Stimulated activated naive CD4-positive, alpha-beta T cell treated with Interleukin-2 at 50 U/mL for 16 hours (primary cell): Measurements from ENCODE around the gene FIS1.

Experiments
- DNase-seq: peaks from one replicate; lab custom pipeline; 2025; lab: John Stamatoyannopoulos, UW

The FIS1 gene

DNA sequence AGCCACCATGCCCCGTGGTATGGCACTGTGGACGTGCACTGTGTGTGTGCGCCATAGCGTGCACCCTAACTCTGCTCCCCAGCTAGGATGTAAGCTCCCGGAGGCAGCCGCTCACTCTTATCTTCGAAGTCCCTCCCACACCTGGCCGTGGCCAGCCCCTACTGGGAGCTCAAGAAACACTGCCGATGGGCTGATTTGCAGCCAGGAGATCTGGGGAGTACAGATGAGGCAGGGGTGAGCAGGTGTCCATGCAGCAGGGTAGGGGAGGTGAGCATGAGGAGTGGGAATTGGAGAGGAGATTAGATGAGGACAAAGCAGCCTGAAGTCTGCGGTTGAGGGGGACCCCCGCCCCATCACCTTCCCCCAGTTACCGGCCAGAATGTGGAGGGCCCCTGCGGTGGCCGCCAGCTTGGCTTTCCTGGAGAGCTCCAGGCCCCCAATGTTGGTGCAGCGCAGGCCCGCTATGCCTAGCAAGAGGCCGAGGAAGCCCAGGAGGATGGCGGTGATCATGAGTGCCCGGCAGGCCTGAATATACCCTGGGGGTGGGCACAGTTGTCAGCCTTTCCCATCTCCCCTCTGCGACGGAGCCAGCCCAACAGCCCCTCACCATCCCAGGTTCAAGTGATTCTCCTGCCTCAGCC lies 10.9 kb downstream of the FIS1 start:
- no peak for DNase-seq

DNA sequence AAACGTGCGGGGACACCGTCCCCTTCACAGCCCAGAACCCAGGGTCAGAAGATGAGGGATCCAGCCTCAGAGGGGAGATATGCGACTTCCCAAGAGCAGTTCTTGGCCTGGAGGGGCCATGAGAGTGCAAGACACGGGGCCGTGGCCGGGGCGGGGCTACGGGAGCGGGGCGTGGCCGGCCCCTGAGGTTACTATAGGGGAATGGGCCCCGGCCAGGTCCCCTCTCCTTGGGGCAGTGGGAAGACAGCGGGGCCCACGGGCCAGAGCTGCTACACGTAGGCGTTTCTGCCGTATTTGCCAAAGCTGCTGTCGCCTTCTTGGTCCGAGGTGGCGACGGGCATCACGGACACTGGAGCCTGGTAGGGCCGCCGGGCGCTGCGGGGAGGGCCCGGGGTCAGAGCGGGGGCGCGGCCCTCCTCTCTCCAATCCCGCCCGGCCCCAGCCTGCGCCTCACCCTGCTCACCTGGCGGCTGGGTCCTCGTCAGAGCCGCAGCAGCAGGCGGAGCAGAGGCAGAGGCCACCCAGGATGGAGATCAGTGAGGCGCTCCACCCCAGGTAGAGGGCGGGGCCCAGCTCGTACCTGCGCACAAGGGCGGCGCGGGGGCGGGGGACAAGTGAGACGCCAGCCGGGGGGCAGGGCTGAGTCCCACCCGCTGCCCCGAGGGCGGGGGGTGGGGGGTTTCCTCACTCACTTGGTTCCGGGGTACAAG lies 12.6 kb downstream of the FIS1 start:
- DNase-seq = no peak

DNA sequence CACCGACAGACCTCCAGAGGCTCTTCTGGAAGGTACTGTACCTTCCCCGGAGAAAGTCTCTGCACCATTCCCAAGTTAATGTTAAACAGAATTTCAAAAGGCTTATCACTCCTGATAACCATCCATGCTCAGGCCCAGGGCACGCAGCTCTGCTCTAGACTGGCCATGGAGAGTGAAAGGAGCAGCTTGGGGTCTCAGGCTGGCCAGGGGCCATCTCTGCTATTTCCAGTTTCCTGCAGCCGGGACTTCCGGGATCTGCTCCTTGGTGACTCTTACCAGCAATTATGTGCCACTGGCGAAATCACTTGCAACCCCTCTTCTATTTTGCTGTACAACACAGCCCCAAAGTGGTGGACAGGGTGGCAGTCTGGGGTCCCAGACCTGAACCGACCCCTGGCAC lies 13.2 kb downstream of the FIS1 start:
- DNase-seq = no peak

DNA sequence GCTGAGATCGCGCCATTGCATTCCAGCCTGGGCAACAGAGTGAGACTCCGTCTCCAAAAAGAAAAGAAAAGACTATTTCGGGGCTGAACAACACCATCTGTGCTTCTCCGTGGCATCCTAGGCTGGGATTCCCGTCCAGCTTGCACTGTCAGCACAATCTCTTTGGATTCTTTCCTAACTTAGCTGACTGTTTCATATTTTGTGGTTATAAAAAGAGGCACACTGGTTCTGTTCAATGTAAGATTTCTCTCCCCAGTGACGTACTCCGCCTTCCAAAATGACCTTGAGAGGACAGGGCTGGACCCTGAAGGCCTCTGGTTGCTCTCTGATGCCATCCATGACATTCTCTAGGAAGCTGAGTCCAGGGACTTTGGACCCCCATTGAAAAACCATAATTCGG lies 18.2 kb downstream of the FIS1 start:
- no peak for DNase-seq

DNA sequence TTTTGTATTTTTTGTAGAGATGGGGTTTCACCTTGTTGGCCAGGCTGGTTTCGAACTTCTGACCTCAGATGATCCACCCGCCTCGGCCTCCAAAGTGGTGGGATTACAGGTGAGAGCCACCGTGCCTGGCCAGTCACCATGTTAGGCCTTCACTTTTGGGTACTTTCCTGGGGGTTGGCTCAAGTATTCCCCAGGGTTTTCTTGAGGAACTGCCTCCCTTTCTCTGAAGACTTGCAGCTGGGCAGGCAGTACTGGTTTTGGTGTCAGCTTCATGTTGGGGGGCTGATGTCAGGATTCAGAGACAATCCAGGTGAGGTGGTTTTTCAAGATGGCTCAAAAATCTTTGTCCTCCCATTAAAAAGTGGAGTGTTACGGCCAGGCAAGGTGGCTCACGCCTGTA lies 19.2 kb downstream of the FIS1 start:
- no peak for DNase-seq

DNA sequence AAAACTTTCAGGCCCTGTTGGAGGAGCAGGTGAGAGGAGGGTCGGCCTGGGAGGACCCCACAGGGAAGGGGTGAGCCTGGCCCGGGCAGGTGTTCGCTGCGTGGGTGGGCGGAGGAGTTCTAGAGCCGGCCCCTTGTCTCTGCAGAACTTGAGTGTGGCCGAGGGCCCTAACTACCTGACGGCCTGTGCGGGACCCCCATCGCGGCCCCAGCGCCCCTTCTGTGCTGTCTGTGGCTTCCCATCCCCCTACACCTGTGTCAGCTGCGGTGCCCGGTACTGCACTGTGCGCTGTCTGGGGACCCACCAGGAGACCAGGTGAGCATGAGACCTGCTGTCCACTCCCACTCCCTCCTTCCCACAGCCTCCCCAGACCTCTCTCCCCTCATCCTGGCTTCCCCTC lies 21.4 kb downstream of the FIS1 start:
- DNase-seq = no peak

DNA sequence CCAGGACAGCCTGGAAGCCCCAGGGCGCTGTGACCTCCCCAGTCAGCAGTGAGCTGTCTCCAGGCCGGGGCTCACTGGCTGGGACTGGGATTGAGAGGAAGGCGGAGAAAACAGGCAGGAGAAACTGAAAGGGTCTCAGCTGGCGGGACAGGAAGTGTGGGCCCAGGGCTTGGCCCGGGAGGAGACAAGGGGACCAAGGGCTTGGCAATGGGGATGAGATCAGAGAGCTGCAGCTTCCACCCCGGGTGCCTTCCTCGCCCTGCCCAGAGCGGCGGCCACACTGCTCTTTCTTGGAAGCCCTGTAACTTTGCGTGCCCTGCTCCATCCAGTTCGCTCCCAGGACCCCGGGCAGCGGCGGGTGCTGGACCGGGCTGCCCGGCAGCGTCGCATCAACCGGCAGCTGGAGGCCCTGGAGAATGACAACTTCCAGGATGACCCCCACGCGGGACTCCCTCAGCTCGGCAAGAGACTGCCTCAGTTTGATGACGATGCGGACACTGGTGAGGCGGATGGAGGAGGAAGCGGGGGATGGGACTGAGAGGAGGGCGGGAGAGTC lies 22.5 kb downstream of the FIS1 start:
- DNase-seq = no peak

DNA sequence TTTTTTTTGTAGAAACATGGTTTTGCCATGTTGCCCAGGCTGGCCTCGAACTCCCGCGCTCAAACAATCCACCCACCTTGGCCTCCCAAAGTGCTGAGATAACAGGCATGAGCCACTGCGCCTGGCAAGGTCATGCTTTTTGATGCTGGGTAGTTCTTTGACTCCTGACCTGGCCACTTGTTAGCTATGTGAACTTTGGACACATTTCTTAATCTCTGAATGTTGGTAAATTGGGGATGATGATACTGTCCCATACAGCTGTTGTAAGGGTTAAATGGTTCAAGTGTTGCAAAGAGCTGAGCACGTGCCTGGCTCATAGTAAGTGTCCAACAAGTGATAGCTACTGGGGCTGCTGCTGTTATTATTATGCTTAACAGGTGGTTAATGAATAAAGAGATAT lies 24.6 kb downstream of the FIS1 start:
- no peak for DNase-seq

DNA sequence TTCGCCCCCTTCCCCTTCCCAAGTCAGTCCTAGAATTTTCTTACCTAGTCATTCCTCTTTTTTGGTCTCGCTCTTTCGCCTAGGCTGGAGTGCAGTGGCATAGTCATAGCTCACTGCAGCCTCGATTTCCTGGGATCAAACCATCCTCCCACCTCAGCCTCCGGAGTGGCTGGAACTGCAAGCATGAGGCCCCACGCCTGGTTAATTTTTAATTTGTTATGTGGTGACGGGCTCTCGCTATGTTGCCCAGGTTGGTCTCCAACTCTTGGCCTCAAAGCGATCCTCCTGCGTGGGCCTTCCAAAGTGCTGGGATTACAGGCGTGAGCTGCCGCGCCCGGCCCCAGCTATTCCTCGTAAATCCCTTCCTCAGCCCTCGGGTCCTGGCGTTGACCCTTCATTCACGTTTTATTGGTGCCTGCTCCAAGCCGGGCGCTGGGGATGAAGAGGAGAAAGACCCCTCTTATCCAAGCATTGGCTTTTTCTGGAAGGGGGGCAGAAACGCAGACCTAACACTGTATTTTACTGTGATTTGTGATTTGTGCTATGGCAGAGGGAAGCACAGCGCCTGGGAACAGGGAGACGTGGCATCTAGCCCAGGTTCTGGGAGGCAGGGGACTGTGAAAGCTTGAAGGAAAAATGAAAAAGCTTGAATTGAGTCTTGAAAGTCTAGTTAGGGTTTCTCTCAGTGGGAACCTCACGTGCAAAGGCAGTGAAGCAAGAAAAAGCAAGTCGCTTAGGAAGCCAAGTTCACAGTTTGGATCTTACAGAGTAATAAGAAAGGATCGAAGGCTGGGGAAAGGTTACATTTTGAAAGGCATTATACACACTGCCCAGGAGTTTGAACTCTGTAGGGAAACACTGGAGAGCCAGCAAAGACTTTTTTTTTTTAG lies 26.4 kb downstream of the FIS1 start:
- no peak for DNase-seq

DNA sequence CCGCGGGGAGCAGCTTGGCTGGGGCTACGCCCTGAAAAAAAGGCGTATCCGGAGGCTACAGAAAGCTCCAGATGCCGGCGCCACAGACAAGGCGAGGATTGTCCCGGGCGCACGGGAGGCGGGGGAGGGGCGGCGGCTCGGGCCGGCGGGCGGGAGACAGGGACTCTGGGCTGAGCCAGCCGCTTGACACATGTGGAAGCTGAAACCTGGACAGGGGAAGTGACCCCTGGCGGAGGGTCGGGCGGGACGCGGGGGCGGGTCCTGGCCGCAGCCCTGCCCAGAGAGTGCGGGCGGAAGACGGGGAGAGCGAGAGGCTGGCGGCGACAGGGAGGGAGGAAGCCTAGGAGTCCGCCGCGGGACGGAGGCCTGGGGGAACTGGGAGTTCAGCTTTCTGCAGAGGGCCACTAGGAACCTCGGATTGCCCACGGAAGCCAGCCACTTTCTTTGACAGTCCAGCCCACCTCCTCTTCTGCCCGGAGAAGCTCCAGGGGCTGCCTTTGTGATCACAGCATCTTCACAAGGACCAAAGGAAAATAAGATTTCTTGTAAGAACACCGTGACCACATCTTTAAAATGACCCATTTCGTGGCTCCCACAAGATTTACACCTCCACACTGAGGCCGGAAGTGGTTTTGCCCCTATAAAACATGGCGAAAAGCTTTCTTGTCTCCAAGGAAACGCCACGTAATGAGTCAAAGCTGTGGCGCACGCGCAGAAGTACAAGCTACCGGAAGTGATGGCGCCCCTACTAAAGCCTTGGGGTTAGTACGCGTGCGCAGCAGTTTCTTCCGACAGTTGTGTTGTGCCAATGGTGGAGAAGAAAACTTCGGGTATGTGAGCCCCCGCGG lies 27.3 kb downstream of the FIS1 start, which contains the start of the genes PLOD3 and ZNHIT1:
Gene PLOD3 (minus strand): TSS at position 194 of the 848 bp plus-strand sequence. CDS start 307 bp downstream, outside the sequence.
Gene ZNHIT1 (plus strand): TSS at position 778 of the 848 bp plus-strand sequence. CDS start 31 bp downstream, at position 809.
- peak; percentile 94 for DNase-seq

DNA sequence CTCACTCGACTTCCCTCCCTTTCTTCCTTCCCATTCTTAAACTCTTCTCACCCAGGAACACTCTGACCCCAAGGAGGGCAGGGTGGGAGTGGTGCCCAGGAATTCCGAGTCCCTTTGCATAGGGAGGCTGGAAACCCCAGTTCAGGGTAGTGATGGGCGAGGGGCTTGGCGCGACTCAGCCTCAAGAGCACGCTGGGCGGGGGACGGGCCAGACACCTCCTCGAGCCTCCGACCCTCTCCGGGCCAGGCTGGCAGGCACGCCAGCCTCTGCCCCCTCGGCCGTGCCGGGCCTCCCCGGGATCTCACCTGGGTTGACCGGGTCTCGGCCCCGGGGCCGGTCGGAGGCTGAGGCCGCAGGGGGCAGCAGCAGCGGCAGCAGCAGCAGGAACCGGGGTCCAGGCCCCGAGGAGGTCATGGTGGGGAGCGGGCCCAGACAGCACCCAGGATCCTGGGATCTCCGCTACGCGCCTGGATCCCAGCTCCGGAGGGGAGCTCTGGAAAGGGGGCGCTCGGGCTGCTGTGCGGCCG lies 28.0 kb downstream of the FIS1 start:
- DNase-seq = no peak

DNA sequence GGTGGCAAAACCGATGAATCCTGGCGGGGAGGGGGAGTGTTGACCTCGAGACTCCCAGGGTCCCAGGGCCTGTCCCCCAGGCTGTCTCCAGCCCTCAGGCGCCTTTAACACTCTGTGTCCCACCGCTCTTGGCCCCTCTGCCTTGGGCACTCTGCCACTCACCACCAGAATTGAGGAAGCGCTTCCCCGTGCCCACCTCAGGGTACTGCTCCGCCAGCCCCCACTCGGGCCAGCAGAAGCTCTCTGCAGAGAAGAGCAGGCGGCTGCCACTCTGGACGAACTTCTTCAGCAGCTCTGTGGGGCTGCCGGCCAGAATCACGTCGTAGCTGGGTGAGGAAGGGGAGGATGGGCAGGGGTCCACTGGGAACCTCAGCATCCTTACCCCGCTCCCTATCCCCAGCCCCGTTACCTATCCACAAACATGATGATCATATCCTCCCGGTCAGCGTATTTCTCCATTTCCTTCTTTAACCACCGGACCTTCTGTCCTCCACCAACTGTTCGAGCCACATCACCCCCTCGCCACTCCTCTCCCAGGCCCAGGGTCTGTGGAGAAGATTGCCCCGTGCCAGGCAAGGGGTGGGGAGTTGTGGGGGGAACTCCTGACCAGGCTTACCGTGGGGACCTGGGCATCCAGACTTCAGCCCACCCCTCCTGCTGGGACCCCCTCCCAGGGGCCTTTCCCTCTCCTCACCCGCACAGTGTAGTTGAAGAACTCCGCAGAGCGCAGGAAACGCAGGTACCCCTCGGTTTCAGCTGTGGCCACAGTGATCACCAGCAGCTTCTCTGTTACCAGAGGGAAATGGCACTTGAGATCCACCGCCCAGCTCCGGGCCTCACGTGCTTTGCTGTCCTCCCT lies 28.7 kb downstream of the FIS1 start:
- DNase-seq = no peak

DNA sequence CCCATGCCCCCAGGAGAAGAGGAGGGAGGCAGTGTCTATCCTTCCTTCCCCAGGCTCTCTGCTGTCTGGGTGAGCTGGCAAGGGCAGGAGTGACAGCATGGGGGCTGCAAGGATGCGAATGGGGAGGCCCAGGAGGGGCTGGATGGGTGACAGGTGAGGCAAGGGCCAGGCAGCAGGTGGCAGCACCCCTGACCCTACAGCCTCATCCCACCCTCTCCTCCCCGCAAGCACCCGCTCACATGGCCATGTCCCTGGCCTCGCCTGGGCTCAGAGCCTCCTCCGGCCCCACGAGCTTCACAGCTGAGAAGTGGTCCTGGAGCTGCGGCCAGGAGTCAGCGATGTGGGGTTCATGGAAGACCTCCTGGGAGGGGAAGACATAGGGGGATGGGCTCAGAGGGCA lies 32.9 kb downstream of the FIS1 start:
- no peak for DNase-seq

DNA sequence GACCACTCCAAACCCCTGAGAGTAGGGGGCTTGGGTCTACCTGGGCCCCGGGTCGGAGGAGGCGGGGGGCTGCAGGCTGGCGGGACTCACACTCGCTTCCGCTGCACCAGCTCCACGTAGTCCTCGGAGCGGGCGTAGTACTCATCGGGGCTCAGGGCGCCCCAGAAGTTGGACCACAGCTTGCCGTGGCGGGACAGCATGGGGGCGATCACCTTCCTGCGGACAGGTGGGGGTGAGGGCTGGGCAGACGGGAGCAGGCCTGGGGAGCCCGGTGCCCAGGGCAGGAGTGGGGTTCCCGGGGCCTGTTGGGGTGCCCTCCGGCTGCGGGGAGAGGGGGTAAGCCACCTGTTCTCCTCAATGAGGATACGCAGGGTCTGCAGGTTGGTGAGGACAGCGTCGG lies 33.4 kb downstream of the FIS1 start:
- DNase-seq = no peak

DNA sequence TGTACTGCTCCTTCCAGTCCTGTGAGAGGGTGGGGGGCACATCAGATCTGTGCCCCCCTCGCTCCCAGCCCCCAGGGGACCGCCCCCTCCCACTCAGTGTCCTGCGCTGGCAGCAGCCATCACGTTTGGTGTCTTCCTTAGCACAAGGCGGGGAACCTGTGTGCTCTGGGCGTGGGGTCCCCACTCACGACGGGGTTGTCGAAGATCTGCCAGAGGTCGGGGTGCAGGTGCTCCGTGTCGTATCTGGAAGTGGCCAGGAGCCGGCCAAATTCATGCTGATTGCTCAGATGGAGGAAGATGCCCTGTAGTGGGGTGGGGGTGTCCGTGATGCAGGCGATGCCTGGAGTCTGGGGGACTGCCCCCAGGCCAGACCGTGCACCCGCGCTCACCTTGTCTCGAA lies 34.7 kb downstream of the FIS1 start:
- no peak for DNase-seq

DNA sequence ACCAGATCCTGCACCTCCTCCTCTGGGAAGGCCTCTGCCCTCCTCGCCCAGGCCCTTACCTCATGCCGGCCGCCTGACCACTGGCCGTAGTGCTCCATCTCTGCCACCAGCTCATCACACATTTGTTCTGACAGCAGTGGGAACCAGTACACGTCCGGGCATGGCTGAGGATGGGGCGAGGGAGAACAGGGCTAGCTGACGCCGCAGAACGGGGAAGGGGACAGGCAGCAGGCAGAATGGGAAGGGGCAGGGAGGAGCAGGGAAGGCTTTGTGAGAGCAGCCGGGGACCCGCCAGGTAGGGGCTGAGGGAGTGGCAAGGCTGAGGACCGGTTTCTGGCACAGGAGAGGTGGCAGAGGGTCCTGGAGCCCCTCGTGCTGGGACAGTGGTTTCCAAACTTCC lies 36.1 kb downstream of the FIS1 start:
- DNase-seq = no peak

DNA sequence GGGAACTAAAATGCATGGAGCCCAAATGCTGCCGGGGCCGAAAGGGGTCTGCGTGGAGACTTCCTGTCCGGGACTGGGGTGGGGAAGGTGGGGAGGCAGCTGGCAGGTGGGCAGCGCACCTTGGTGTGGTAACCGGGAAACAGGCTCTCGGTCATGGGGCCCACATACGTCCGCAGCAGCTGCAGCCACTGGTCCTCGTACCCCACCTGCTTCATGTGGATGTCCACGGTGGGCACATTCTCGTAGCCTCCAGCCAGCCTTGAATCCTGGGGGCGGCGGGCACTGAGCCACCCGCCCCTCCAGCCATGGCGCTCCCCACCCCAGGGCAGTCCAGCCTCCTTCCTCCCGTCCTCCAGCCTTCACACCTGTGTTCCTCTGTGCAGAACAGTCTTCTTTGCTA lies 37.4 kb downstream of the FIS1 start:
- DNase-seq = no peak

DNA sequence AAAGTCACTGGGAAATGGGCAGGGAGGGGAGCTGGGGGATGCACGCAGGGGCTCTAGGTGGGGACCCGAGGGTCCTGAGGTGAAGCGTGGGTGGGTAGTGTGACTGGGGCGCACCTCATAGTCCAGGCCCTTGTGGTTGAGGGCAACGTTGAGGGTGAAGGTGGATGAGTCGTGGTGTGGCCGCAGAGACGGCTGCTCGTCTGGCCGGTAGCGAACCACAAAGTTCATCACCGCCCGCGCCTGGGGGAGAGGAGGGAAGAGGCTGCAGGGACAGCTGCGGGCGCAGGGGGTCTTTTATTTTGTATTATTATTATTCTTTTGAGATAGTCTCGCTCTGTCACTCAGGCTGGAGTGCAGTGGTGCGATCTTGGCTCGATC lies 38.2 kb downstream of the FIS1 start:
- no peak for DNase-seq

DNA sequence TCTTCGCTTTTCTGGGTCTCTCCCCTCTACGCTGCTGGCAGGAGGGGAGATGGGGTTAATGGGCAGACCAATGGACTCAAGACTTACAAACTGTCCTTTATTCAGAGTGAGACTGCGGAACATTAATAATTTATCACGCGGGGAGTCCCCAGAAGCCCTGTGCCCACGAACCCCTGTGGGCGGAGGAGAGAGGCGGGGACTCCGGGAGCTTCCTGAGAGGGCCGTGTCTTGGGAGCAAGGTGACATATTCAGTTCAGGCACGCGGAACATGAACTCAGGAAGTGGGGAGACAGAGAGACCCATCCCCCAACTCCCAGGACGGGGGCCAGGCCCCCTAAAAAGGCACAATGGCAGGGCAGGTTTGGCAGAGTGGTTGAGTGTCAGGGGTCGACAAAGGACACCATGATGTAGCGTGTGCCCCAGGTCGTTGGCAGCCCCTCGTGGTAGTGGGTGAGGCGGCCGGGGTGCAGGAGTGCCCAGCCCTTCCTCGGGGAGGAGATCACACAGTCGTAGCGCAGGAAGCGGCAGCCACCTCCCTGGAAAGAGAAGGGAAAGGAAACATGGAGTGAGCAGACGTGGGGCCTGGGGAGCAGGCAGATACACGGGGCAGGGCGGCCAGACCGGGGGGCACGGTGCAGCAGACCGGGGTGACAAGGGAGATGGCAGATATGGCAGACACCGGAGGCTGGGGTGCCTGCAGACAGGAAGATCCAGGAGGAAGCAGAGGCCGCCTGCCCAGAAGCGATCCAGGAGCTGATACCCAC lies 38.8 kb downstream of the FIS1 start:
- no peak for DNase-seq
